Vagina (tissue), 2 donors: ENCODE results near the gene GDF7. TPM values are rescaled to one million over a fixed set of nuclear protein-coding genes. Genes with fewer than 3 reads are reported as not detected.

ENCODE experiments used
- DNase-seq, 2 donors: peaks; one replicate each; pipeline ENCODE4 v3.0.0-alpha.2; 2017; ENCODE audit errors: extremely low spot score in 2 of 2
- H3K27ac ChIP-seq: fragments of 200-600 bp; sonication (generic); one replicate; pipeline ENCODE4 v1.5.1; 2019
- H3K27me3 ChIP-seq: fragments of 200-600 bp; sonication (generic); one replicate; pipeline ENCODE4 v1.5.1; 2019
- H3K36me3 ChIP-seq, 2 donors: fragments of 200-600 bp; sonication (generic); one replicate each; pipeline ENCODE4 v1.5.1; 2017 to 2019
- H3K4me1 ChIP-seq: fragments of 200-600 bp; sonication (generic); one replicate; pipeline ENCODE4 v1.5.1; 2019
- H3K4me3 ChIP-seq, 2 donors: fragments of 200-600 bp; sonication (generic); 1 replicate in 1 of 2; 2 replicates in 1 of 2; pipeline ENCODE4 v1.5.1; 2016 to 2019
- H3K9me3 ChIP-seq: fragments of 200-600 bp; sonication (generic); one replicate; pipeline ENCODE4 v1.5.1; 2019
- POLR2A ChIP-seq, 2 donors: fragments of 450-650 bp; IDR thresholded peaks; one replicate each; pipeline ENCODE4 v1.6.1; 2017; ENCODE audit warnings: antibody characterized with exemption in 2 of 2, mild to moderate bottlenecking in 2 of 2, moderate library complexity in 2 of 2
- POLR2AphosphoS5 ChIP-seq, 2 donors: sonication (generic); formaldehyde crosslinking; IDR thresholded peaks; one replicate each; pipeline ENCODE4 v1.9.0; 2017; ENCODE audit warnings: antibody characterized with exemption in 2 of 2, mild to moderate bottlenecking in 2 of 2, low read depth in 1 of 2; ENCODE audit not compliant: insufficient read depth in 1 of 2
- intact Hi-C: fragments of 100-400 bp; cut with DNase I; formaldehyde crosslinking; loops from one replicate; pipeline ENCODE4 v1.15.1; 2023
- total RNA-seq: library from RNA; depleted of rRNA; stranded (reverse); fragments of >200 nt; gene quantifications from one replicate; pipeline ENCODE4 v1.2.3, GENCODE V29; 2016
- TF ChIP-seq, protein P1 (sequence below), 3 experiments: fragments of 450-650 bp in 2 of 3; fragments of 200-600 bp in 1 of 3; sonication (generic) in 1 of 3; IDR thresholded peaks; one replicate each; pipeline ENCODE4 v1.5.1; 2017 to 2019; ENCODE audit warnings: antibody characterized with exemption in 3 of 3, mild to moderate bottlenecking in 2 of 3, moderate library complexity in 2 of 3

The GDF7 gene
- total RNA-seq, 1 donor from 2014 or later = 9.3 TPM

DNA sequence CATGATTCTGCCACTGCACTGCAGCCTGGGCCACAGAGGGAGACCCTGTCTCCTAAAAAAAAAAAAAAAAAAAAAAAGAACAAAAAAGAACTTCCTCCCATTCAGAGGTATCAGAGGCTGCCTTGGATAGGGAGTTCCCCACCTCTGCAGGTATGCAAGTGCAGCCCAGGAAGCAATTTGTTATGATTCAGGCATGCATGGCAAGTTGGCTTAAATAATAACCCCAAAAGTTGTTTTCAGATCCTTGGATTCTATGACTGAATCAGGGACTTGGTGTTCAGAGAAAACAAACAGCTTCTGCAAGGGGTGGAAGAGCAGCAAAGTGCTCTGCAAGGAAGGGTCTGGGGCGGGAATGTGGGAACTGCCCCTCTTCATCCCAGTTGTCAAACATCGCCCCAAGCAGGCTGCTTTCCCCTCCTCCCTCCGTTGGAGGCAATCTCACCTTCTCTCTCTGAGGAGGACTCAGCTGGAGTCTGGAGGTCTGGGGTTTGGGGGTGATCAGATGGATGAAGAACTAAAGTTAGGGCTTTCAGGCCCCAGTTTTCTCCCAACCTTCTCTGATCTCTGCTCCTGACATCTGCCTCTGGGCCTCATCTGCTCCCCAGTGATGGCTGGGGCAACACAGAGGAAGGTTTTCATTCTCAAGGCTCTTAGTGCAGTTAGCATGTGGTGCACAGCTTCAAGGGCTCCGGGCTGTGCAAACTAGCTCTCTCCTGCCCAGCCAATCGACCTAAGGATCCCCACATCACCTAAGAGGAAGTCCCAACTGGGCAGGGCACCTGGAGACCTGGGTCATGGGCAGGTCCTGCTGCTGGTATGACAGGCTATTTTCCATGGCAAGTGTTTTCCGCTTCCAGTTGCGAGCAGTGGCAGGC, 3.5 kb upstream of the GDF7 start:
- TF ChIP-seq POLR2A (IDR thresholded peaks at IDR 0.05) = no peak
- no peak for TF ChIP-seq POLR2AphosphoS5 (IDR thresholded peaks at IDR 0.05; ENCODE audit: insufficient read depth in 1 of 2, low read depth in 1 of 2)
- TF ChIP-seq, protein P1, sequence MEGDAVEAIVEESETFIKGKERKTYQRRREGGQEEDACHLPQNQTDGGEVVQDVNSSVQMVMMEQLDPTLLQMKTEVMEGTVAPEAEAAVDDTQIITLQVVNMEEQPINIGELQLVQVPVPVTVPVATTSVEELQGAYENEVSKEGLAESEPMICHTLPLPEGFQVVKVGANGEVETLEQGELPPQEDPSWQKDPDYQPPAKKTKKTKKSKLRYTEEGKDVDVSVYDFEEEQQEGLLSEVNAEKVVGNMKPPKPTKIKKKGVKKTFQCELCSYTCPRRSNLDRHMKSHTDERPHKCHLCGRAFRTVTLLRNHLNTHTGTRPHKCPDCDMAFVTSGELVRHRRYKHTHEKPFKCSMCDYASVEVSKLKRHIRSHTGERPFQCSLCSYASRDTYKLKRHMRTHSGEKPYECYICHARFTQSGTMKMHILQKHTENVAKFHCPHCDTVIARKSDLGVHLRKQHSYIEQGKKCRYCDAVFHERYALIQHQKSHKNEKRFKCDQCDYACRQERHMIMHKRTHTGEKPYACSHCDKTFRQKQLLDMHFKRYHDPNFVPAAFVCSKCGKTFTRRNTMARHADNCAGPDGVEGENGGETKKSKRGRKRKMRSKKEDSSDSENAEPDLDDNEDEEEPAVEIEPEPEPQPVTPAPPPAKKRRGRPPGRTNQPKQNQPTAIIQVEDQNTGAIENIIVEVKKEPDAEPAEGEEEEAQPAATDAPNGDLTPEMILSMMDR (IDR thresholded peaks at IDR 0.05) = no peak
- no peak for DNase-seq
- intact Hi-C loops = loop anchor here (5.0 to 10.0 kb wide), 2 partner anchors 299 to 451 kb away; no protein-coding TSS in a partner anchor
- H3K9me3 ChIP-seq = no peaks in the 10 kb centered on the region
- H3K36me3 ChIP-seq = no peaks in the 10 kb centered on the region
- no peak overlapping the region for H3K27ac ChIP-seq
- no peak overlapping the region for H3K4me3 ChIP-seq
- peaks cover 39% of the 10 kb centered on the region for H3K4me1 ChIP-seq
- H3K27me3 ChIP-seq = no peaks in the 10 kb centered on the region

DNA sequence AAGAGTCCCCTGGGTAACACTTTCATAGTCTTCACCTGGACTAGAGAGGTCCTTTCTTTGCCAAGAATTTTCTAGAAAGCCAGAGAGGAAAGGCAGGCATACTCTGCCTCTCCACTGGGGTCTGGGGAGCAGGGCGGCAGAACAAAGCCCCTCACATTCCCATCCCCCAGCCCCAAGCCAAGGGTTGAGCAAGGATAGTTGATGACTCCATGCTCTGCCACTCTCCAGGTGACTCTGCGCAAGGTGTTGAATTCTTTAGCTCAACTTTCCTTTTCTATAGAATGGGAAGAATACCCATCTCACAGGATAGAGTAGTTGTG, 2.9 kb upstream of the GDF7 start:
- Histone ChIP-seq H3K9me3 (no peaks in the 10 kb centered on the region), H3K27me3 (no peaks in the 10 kb centered on the region), H3K36me3 (no peaks in the 10 kb centered on the region), H3K27ac (no peak overlapping the region), H3K4me1 (peaks cover 45% of the 10 kb centered on the region), H3K4me3 (no peak overlapping the region)
- DNase-seq = no peak
- no peak for TF ChIP-seq POLR2AphosphoS5 (IDR thresholded peaks at IDR 0.05; ENCODE audit: insufficient read depth in 1 of 2, low read depth in 1 of 2)
- TF ChIP-seq POLR2A (IDR thresholded peaks at IDR 0.05) = no peak
- TF ChIP-seq, protein P1 (IDR thresholded peaks at IDR 0.05) = no peak
- intact Hi-C loops = loop anchor here (5.0 to 10.0 kb wide), 2 partner anchors 298 to 451 kb away; no protein-coding TSS in a partner anchor

DNA sequence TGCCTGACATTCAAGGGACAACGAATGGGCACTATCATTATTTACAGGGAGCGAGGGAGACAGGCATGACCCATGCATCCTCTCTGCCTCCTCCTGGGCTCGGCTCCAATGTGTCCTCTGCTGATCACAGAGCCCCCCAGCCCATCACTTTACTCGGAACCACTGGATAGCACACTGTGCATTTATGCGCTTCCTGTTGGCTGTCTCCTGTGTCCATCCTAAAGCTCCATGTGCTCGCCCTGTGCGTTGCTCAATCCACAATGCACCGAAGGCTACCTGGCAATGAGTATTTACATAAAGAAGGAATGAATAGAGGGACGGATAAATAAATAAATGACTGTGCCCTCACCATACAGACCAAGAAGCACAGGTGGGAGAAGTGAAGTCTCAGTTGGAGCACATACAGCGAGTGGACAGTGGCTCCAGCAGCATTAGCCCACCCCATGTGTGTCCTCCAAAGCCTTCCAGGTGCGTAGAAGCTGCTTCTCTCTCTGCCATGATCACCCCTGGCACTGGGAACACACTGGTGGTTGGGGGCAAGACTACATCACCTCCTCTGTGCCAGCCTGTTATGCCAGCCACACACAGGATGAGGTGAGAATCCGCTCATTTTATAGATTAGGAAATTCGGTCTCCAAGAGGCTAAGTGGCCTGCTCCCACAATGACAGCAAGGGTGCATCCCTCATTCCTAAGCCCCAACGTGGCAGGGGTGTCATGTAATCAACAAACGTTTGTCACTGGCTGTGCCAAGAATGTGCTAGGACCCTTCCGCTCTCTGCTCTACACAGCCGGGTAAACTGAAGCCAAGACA, 2.3 kb upstream of the GDF7 start:
- intact Hi-C loops = loop anchor here (5.0 to 10.0 kb wide), 2 partner anchors 298 to 450 kb away; no protein-coding TSS in a partner anchor
- H3K27me3 ChIP-seq = no peaks in the 10 kb centered on the region
- peak overlapping the region; percentile 83 for H3K27ac ChIP-seq
- DNase-seq = no peak
- TF ChIP-seq POLR2A (IDR thresholded peaks at IDR 0.05) (no peak), POLR2AphosphoS5 (IDR thresholded peaks at IDR 0.05; ENCODE audit: insufficient read depth in 1 of 2, low read depth in 1 of 2) (no peak)
- TF ChIP-seq, protein P1 (IDR thresholded peaks at IDR 0.05) = no peak
- H3K4me3 ChIP-seq = peak overlapping the region; percentile 57 to 60
- H3K4me1 ChIP-seq = peaks cover 45% of the 10 kb centered on the region
- H3K36me3 ChIP-seq = no peaks in the 10 kb centered on the region
- H3K9me3 ChIP-seq = no peaks in the 10 kb centered on the region

DNA sequence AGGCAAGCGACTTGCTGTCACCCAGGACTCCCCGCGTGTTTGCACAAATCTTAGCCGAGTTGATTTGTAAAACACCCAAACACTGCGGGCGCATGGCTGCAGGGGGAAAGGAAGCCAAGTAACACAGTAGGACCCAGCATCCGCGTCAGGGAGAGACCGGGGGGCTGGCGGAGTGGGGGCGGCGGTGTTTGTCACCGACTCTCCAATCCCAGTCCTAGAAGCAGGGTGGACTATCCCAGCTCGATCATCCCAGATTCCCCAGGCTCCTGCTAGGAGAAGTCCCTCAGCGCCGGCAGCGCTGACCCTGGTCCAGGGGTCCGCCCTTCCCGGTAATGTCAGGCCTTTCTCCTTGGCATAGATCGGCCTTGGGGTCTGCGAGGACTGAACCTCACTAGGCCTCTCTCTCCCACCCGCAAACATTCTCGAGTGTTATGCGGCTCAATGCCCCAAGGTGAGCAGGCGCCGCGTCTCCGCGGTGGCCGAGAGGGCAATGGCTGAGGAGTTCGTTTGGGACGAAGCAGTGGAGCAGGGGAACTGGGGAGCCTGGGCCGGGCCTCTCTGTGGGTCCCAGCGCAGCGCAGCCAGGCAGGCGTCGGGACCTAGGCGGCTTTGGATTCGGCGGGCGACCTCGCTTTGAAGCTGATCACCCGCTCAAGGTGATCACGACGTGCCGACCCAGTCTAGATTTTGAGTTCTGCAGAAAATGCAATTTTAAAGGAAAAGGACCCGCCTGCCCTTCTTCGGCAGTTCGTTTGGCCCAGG, 1.5 kb upstream of the GDF7 start:
- Histone ChIP-seq H3K36me3 (no peaks in the 10 kb centered on the region), H3K27me3 (no peaks in the 10 kb centered on the region), H3K27ac (peak overlapping the region; percentile 83), H3K9me3 (no peaks in the 10 kb centered on the region), H3K4me1 (peaks cover 45% of the 10 kb centered on the region), H3K4me3 (peak overlapping the region; percentile 57 to 60)
- no peak for TF ChIP-seq POLR2AphosphoS5 (IDR thresholded peaks at IDR 0.05; ENCODE audit: insufficient read depth in 1 of 2, low read depth in 1 of 2)
- no peak for TF ChIP-seq POLR2A (IDR thresholded peaks at IDR 0.05)
- TF ChIP-seq, protein P1 (IDR thresholded peaks at IDR 0.05) = no peak
- intact Hi-C loops = loop anchor here (10.0 kb wide), 1 partner anchor 449 kb away; no protein-coding TSS in a partner anchor
- DNase-seq = no peak
